SJSA1 (cell line): Measurements from ENCODE around the gene PTPRM. TPM values are rescaled to one million over a fixed set of nuclear protein-coding genes. Genes with fewer than 3 reads are reported as not detected.

Experiments used
- DNase-seq, 2 experiments: peaks; one replicate each; pipeline ENCODE4 v3.0.0-alpha.2; 2015 to 2020; ENCODE audit warnings: low spot score in 2 of 2, low read depth in 1 of 2
- H3K27ac ChIP-seq: fragments of 250-450 bp; sonication (Bioruptor Pico); 2 replicates; pipeline ENCODE4 v1.5.1; 2020; ENCODE audit warnings: mild to moderate bottlenecking, moderate library complexity
- H3K27me3 ChIP-seq: fragments of 250-450 bp; sonication (Bioruptor Pico); replicated peaks from 2 replicates; pipeline ENCODE4 v1.5.1; 2020; ENCODE audit warnings: mild to moderate bottlenecking, moderate library complexity
- H3K36me3 ChIP-seq: fragments of 250-450 bp; sonication (Bioruptor Pico); 2 replicates; pipeline ENCODE4 v1.5.1; 2020; ENCODE audit warnings: mild to moderate bottlenecking
- H3K4me1 ChIP-seq: fragments of 250-450 bp; sonication (Bioruptor Pico); replicated peaks from 2 replicates; pipeline ENCODE4 v1.6.1; 2021; ENCODE audit warnings: mild to moderate bottlenecking
- H3K4me3 ChIP-seq: fragments of 250-450 bp; sonication (Bioruptor Pico); 2 replicates; pipeline ENCODE4 v1.5.1; 2020; ENCODE audit warnings: mild to moderate bottlenecking
- H3K9me3 ChIP-seq: fragments of 250-450 bp; sonication (Bioruptor Pico); replicated peaks from 2 replicates; pipeline ENCODE4 v1.5.1; 2020; ENCODE audit warnings: mild to moderate bottlenecking
- total RNA-seq: library from RNA; depleted of rRNA; stranded (reverse); fragments of >200 nt; shearing (Covaris generic); gene quantifications from 2 replicates; pipeline ENCODE4 v1.2.3, GENCODE V29; 2014

PTPRM gene
- total RNA-seq, 1 experiment from 2014 or later, result 68.3 TPM

DNA sequence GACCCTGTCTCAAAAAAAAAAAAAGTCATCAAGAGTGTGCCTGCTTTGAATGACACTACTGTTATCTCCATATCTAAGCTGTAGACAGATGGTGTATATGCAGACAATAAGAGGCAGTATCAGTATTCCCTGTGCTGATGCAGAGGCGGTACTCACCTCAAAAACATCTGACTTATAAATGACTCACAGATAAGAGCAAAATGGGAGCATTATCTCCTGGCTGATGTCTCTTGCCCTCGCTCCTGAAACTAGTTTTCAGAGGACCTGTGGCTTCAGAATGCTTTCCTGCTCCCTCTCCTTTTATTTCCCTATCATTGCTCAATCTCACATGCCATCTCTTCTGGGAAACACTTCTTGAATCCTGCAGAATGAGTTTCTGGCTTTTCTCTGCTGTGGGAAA, 289.6 kb downstream of the PTPRM start:
- Histone ChIP-seq H3K9me3 (no peaks in the 10 kb centered on the region), H3K4me1 (no peaks in the 10 kb centered on the region), H3K36me3 (no peaks in the 10 kb centered on the region), H3K27ac (no peak overlapping the region), H3K27me3 (no peaks in the 10 kb centered on the region), H3K4me3 (no peak overlapping the region)
- no peak for DNase-seq

DNA sequence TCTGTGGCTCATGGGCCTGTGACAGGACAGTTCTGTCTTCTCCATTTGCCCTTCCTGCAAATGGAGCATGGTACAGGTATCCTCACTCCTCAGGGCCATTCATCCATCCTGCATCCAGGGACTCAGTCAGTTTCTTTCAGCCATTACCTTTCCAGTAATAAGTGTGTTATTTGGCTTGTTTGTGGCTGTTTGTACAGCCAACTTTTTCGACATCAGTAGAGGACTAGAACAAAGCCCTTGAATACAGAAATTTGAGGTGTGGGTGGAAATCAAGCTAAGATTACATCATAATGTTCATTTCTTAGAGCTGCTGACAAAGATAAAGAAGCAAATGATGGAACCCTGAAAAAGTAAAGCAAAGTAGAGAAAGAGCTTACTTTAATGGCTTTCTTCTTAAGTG, 290.4 kb downstream of the PTPRM start:
- H3K27me3 ChIP-seq, result no peaks in the 10 kb centered on the region
- no peaks in the 10 kb centered on the region for H3K9me3 ChIP-seq
- H3K4me3 ChIP-seq, result no peak overlapping the region
- no peak overlapping the region for H3K27ac ChIP-seq
- DNase-seq, result no peak
- H3K36me3 ChIP-seq, result no peaks in the 10 kb centered on the region
- no peaks in the 10 kb centered on the region for H3K4me1 ChIP-seq

DNA sequence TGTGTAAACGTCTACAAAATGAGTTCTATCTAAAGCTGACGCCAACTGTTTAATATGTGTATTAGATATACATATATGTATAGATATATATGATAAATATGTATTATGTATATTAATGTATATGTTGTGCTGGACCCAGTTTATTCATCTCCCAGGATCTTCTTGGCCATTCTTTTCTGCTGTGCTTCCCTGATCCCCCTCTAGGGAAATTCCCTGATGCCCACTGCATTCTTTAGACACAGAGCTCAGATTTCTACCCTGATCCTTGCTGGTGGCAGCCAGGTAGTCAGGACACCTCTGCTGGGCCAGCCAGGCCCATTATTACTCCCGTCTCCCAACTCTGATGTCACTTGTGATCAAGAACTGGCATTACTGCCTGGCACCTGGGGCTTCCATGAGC, 292.0 kb downstream of the PTPRM start:
- no peaks in the 10 kb centered on the region for H3K9me3 ChIP-seq
- no peak overlapping the region for H3K27ac ChIP-seq
- no peaks in the 10 kb centered on the region for H3K27me3 ChIP-seq
- DNase-seq, result no peak
- no peak overlapping the region for H3K4me3 ChIP-seq
- H3K36me3 ChIP-seq, result no peaks in the 10 kb centered on the region
- H3K4me1 ChIP-seq, result no peaks in the 10 kb centered on the region

DNA sequence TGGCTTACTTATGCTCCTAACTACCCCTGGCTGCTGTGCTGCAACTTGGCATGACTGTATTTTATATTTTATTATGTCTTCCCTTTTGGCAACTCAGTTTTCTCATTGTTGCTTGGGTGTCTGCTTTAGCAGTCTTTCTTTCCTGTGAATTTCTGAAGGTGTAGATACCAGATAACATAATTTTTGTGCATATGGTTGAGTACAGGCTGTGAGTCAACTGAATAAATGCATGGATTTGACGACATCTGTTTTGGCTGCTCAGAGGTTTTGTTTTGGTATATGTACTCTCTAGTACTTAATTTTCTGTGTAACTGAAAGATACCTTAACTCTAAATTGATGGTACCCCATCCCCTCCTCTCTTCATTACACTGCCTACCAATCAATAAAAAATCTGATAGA, 303.1 kb downstream of the PTPRM start:
- Histone ChIP-seq H3K9me3 (no peaks in the 10 kb centered on the region), H3K4me1 (peaks cover 8% of the 10 kb centered on the region), H3K27ac (no peak overlapping the region), H3K27me3 (no peaks in the 10 kb centered on the region), H3K36me3 (no peaks in the 10 kb centered on the region), H3K4me3 (no peak overlapping the region)
- no peak for DNase-seq

DNA sequence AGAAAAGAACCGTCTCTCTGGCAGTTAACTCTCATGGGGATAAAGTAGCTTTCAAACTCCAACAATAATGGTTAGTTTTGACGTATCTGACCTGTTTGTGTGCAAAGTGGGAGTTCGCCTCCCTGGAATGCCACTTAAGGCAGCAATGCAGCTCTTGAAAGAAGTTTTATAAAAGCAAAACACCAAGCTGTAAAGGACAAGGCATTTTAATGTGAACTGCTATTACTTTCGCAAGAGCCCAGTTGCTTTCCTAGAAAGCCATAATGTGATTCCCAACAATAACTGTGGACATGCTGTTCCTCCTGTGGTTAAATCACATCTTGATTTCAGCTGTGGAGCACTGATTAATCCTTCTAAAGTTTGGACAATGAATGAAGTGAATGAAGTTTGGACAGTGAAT, 303.7 kb downstream of the PTPRM start:
- H3K9me3 ChIP-seq, result no peaks in the 10 kb centered on the region
- H3K36me3 ChIP-seq, result no peaks in the 10 kb centered on the region
- H3K4me1 ChIP-seq, result peaks cover 8% of the 10 kb centered on the region
- DNase-seq, result no peak
- no peaks in the 10 kb centered on the region for H3K27me3 ChIP-seq
- no peak overlapping the region for H3K27ac ChIP-seq
- H3K4me3 ChIP-seq, result no peak overlapping the region

DNA sequence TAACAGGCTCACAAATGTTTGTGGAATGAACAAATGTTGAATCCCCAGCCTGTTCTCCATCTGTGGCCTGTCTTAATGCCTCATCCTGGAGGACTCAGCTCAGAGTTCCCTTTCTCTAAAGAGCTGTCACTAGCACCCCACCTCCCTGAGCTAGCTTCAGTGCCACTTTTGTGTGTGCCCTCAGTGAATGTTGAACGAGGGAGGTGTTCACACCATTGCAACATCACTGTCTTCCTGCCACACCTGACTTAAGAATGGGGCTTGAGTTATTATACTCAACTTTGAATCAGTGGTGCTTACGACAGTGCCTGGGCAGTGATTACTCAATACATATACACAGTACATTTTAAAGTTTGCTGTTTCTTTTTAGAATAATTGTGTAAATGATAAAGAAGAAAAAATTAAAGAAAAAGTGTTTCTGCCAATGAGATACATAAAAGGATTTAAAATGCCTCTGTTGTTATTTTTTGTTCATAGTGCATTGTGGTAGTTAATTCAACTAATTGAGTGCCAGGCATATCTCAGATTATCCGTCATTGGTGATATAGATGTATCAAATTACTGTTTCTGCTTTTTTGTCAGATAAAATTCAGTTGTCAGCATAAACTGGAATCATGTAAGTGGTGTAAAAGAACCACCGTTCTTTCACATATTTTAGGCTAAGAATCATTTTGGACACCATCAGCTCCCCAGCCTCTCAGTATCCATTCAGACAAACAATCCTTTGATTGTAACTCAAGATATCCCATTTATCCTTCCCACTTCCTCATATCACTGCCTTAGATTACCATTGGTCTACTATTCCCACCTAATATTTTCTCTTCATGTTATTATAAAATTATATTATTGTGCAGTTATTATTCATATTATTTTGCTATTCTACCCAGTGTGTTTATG, 304.7 kb downstream of the PTPRM start:
- Histone ChIP-seq H3K4me3 (no peak overlapping the region), H3K9me3 (no peaks in the 10 kb centered on the region), H3K4me1 (peaks cover 8% of the 10 kb centered on the region), H3K27me3 (no peaks in the 10 kb centered on the region), H3K36me3 (no peaks in the 10 kb centered on the region), H3K27ac (no peak overlapping the region)
- no peak for DNase-seq

DNA sequence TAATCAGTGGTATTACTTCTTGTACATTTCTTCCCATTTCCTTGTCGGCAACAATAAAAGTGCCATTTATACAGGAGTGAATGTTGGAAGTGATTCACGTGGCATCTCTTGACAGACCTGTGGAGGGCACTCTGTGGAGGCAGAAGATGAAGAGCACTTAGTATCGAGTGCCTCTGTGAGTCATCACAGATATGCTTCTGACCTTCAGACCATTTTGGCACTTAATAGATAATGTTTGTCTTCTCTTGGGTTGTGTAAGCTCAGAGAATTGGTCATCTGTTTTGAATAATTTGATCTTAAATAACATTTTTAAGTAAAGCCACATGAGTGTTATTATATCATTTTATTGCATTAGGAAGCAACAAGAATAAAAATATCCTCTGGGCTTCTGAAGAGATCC, 305.5 kb downstream of the PTPRM start:
- H3K9me3 ChIP-seq, result no peaks in the 10 kb centered on the region
- H3K4me1 ChIP-seq, result peaks cover 8% of the 10 kb centered on the region
- H3K27ac ChIP-seq, result no peak overlapping the region
- no peaks in the 10 kb centered on the region for H3K36me3 ChIP-seq
- DNase-seq, result peak in 1 of 2 experiments; percentile 19
- H3K4me3 ChIP-seq, result no peak overlapping the region
- H3K27me3 ChIP-seq, result no peaks in the 10 kb centered on the region

DNA sequence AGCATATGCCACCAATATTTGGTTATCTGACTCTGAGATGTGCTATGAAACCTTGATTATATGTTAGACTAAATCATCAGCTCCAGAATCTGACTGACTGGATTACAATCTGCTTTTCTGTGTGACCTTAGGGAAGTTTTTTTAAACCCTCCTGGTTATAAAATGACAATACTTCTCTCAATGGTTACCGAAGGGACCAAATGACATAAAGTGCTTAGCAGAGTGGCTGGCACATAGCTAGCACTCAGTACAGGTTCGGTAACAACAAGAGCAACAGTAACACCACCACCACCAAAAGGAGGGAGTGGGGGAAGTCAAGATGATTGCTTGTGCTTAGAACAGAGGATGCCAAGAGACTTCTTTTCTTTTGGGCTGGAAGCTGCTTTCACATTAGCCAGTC, 306.2 kb downstream of the PTPRM start:
- H3K9me3 ChIP-seq, result no peaks in the 10 kb centered on the region
- H3K27ac ChIP-seq, result no peak overlapping the region
- H3K4me1 ChIP-seq, result peaks cover 8% of the 10 kb centered on the region
- no peak for DNase-seq
- no peaks in the 10 kb centered on the region for H3K27me3 ChIP-seq
- no peaks in the 10 kb centered on the region for H3K36me3 ChIP-seq
- H3K4me3 ChIP-seq, result no peak overlapping the region

DNA sequence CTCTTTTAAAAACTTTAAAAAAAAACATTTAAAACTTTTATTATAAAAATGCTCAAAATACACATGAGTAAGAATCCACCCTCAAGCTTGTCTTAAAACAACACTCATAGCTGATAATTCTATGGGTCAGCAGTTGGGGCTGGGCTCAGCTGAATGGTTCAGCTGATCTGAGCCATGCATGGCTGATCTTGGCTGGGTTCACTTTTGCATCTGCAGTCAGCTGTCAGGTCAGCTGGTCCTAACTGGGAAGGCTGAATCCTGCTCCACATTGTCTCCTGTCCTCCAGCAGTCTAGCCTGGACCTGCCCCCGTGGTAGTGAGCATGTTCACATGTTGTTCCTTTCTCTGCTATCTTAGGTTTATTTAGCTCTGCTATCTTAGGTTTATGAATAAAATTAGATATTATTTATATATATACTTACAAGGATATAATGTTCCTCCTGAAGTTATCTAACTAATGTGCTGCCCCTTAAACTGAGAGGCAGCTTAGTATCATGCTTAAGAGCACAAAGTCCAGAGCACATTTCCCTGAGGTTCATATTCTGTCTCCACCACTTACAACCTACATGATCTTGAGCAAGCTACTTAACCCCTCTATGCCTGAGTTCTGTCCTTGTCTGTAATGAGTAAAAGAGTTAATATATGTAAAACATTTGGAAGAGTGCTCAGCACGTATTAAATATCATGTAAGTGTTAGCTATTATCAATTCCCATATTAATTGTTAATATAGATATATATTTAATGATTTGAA, 309.4 kb downstream of the PTPRM start:
- H3K9me3 ChIP-seq, result no peaks in the 10 kb centered on the region
- no peaks in the 10 kb centered on the region for H3K4me1 ChIP-seq
- no peak for DNase-seq
- no peak overlapping the region for H3K4me3 ChIP-seq
- H3K36me3 ChIP-seq, result no peaks in the 10 kb centered on the region
- H3K27me3 ChIP-seq, result no peaks in the 10 kb centered on the region
- H3K27ac ChIP-seq, result no peak overlapping the region

DNA sequence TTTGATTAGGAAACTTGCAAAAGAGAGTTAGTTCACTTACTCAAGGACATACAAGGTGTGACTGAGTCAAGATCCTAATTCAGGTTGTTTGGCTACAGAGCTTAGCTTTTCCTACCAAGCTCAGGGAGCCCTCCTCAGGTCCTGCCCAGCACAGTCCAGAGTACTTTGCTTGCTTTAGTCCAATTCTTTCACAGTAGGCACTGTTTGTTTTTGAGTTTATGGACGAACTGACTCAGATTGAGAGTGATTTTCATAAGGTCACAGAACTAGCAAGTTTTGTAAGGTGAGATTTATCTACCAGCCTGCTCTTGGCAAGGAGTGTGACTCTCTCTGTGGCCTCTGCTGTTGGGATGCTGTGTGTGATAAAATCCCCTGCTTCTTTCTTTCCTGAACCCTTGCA, 310.5 kb downstream of the PTPRM start:
- Histone ChIP-seq H3K4me1 (no peaks in the 10 kb centered on the region), H3K27ac (no peak overlapping the region), H3K27me3 (no peaks in the 10 kb centered on the region), H3K9me3 (no peaks in the 10 kb centered on the region), H3K36me3 (no peaks in the 10 kb centered on the region), H3K4me3 (no peak overlapping the region)
- no peak for DNase-seq

DNA sequence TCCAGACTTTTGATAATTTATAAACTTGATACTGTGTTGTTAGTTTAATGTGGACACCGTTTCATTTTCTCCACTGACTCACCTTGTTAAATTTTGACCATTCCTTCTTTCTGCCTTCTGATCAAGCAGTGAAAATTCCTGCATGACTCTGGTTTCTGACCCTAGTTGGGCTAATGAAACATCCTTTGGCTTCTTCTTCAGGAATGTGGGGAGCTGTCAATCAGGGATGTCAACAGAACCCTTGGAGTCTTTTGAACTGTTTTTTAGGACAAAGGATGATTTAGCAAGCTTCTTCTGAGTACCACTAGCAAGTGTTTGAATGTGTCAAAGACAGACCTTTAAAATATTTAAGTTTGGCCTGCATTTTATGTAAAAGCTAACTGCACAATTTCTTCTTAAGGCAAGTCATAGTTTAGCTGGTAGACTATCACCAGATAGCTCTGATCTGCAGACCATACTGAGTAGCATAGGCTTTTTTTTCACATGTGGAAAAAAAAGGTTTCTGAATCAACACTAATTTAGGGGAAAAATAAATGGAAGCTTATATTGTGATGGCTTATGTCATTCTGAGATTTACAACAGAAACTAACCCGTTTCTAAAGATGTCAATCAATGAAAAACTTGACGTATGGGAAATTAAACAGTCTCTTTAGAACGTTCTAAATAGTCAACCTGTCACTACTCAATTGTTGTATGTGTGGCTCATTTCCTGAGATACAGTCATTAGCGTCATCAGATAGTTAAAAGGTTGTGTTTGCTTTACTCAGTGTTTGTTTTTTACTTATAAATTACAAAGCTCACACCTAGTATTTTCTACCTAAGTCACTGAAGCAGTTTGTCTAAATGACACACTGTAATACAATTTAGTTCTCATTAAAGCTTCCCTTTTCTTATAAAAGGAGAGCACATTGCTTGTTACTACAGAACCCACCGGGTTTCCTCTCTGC, 311.4 kb downstream of the PTPRM start:
- Histone ChIP-seq H3K36me3 (no peaks in the 10 kb centered on the region), H3K9me3 (no peaks in the 10 kb centered on the region), H3K27ac (no peak overlapping the region), H3K4me1 (no peaks in the 10 kb centered on the region), H3K27me3 (no peaks in the 10 kb centered on the region), H3K4me3 (no peak overlapping the region)
- no peak for DNase-seq

DNA sequence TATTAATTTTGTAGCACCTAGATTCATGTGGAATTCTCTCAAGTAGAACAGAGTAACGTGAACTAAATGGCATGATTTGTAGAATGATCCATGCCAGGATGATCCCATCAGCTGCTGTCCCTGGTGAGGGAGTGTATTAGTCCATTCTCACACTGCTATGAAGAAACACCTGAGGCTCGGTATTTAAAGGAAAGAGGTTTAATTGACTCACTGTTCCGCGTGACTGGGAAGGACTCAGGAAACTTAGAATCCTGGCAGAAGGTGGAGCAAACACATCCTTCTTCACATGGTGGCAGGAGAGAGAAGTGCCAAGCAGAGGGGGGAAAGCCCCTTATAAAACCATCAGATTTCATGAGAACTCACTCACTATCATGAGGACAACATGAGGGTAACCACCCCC, 312.6 kb downstream of the PTPRM start:
- Histone ChIP-seq H3K27ac (no peak overlapping the region), H3K27me3 (no peaks in the 10 kb centered on the region), H3K4me3 (no peak overlapping the region), H3K9me3 (no peaks in the 10 kb centered on the region), H3K4me1 (no peaks in the 10 kb centered on the region), H3K36me3 (no peaks in the 10 kb centered on the region)
- DNase-seq, result no peak

DNA sequence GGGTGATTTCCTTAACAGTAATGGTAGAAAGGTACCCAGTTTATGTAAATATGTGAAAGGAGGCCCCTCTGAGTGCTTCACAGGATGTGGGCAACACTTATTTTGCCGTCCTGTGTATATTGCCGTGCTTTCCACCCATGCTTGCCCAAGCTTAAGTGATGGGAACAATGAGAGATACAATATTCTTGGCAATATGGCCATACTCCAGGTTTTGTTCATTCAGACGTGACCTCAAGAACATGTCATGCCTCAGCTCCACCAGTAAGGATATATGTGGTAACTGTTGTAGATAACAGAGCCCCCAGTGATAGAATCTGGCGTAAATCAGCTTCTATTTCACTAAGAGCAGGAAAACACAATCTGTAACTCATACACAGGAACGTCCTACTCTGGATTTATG, 318.7 kb downstream of the PTPRM start:
- no peak for DNase-seq
- no peaks in the 10 kb centered on the region for H3K36me3 ChIP-seq

More for the DNA sequence above, 318.7 kb downstream of the PTPRM start:
- Histone ChIP-seq H3K9me3 (no peaks in the 10 kb centered on the region), H3K27me3 (no peaks in the 10 kb centered on the region), H3K4me3 (no peak overlapping the region), H3K27ac (no peak overlapping the region), H3K4me1 (no peaks in the 10 kb centered on the region)
